ENCODE results near the gene TRIM49D2. TPM values are rescaled to one million over a fixed set of nuclear protein-coding genes. Genes with fewer than 3 reads are reported as not detected.
A peak's percentile ranks its signal among the peaks of the same experiment; 100 is the strongest.
"Not testable (repeated sequence)": the region's sequence is repeated elsewhere in the genome, so short reads cannot be mapped to it uniquely, and the experiment has no call there.

TRIM49D2 gene
- total RNA-seq, result not detected

- WGBS, 2 donors, result 89 to 95% methylated on average over 2 to 3 of the region's 6 CpGs
Observed at GRCh38 chr11:89923764-89924163, at the start of gene TRIM49D2. TSS of gene TRIM49D2 (plus strand) at chr11:89924064. CDS start at chr11:89926762, 2,698 bp downstream.

GRCh38 chr11:89877511-89877910, 46.4 kb upstream of the TRIM49D2 start:
- WGBS, 2 donors, result 92% methylated on average over 4 to 5 of the region's 6 CpGs
- intact Hi-C loops (cut with DNase I; ENCODE audit: low total_unique reads); H3K4me3 ChIP-seq (ENCODE audit: low read depth, poor library complexity, severe bottlenecking): not testable (repeated sequence)
- DNase-seq (ENCODE audit: low spot score in 2 of 2), result peak in 1 of 2 donors; percentile 18

More at GRCh38 chr11:89923764-89924163, at the start of gene TRIM49D2:
- H3K4me3 ChIP-seq (ENCODE audit: low read depth, poor library complexity, severe bottlenecking); intact Hi-C loops (cut with DNase I; ENCODE audit: low total_unique reads); DNase-seq (ENCODE audit: low spot score in 2 of 2): not testable (repeated sequence)

- intact Hi-C loops (cut with DNase I; ENCODE audit: low total_unique reads); H3K4me3 ChIP-seq (ENCODE audit: low read depth, poor library complexity, severe bottlenecking); DNase-seq (ENCODE audit: low spot score in 2 of 2): not testable (repeated sequence)
- 87 to 97% methylated on average over 3 of the region's 3 CpGs for WGBS, 2 donors
Observed at GRCh38 chr11:89893245-89893644, 30.6 kb upstream of the TRIM49D2 start.

- WGBS, 2 donors, result no CpG with 5 or more reads among the region's 14 CpGs
- H3K4me3 ChIP-seq (ENCODE audit: low read depth, poor library complexity, severe bottlenecking); DNase-seq (ENCODE audit: low spot score in 2 of 2); intact Hi-C loops (cut with DNase I; ENCODE audit: low total_unique reads): not testable (repeated sequence)
Observed at GRCh38 chr11:89900809-89901208, 23.1 kb upstream of the TRIM49D2 start.

- intact Hi-C loops (cut with DNase I; ENCODE audit: low total_unique reads), result no loop called here
- no peak for DNase-seq (ENCODE audit: low spot score in 2 of 2)
- H3K4me3 ChIP-seq (ENCODE audit: low read depth, poor library complexity, severe bottlenecking), result no peak within 1 kb of the TSS
- 59 to 67% methylated on average over 3 of the region's 3 CpGs for WGBS, 2 donors
- no peak for TF ChIP-seq CTCF (IDR thresholded peaks at IDR 0.05)
- TF ChIP-seq POLR2A (IDR thresholded peaks at IDR 0.05), result no peak
Observed at GRCh38 chr11:89922195-89922660, 1.6 kb upstream of the TRIM49D2 start, which contains the start of gene TRIM49D1. TSS of gene TRIM49D1 (minus strand) at chr11:89922245. CDS start at chr11:89917710, 4,535 bp downstream.

- H3K4me3 ChIP-seq (ENCODE audit: low read depth, poor library complexity, severe bottlenecking); intact Hi-C loops (cut with DNase I; ENCODE audit: low total_unique reads): not testable (repeated sequence)
- 87 to 93% methylated on average over 6 of the region's 6 CpGs for WGBS, 2 donors
- DNase-seq (ENCODE audit: low spot score in 2 of 2), result peak in 1 of 2 donors; percentile 43
Observed at GRCh38 chr11:89960833-89961232, 37.0 kb downstream of the TRIM49D2 start.

- DNase-seq (ENCODE audit: low spot score in 2 of 2); H3K4me3 ChIP-seq (ENCODE audit: low read depth, poor library complexity, severe bottlenecking); intact Hi-C loops (cut with DNase I; ENCODE audit: low total_unique reads): not testable (repeated sequence)
- 88 to 100% methylated on average over 1 to 2 of the region's 4 CpGs for WGBS, 2 donors
Observed at GRCh38 chr11:89965737-89966136, 41.9 kb downstream of the TRIM49D2 start, which contains the start of gene TRIM64. TSS of gene TRIM64 (plus strand) at chr11:89966037. CDS start at chr11:89968504, 2,467 bp downstream.

Other genes with a start within 250 kb of the TRIM49D2 start
- gene TRIM77, start 213.8 kb upstream of the TRIM49D2 start, total RNA-seq, result not detected
- gene TRIM49, start 115.5 kb upstream of the TRIM49D2 start, total RNA-seq, result not detected
- gene TRIM64B, start 45.6 kb upstream of the TRIM49D2 start, total RNA-seq, result not detected
- gene TRIM49D1, start 1.8 kb upstream of the TRIM49D2 start, total RNA-seq, result not detected
- gene TRIM64, start 42.0 kb downstream of the TRIM49D2 start, total RNA-seq, result not detected
- not detected for gene TRIM49C, start 107.0 kb downstream of the TRIM49D2 start, total RNA-seq
- gene UBTFL1, start 161.9 kb downstream of the TRIM49D2 start, total RNA-seq, result not detected
- gene NAALAD2, start 210.6 kb downstream of the TRIM49D2 start, total RNA-seq, result under 1 TPM; 0.11 to 0.49 (median 0.30) TPM